Mucosa of rectum (tissue), 2 donors: ENCODE data around the gene VWDE.
"Not testable (repeated sequence)": the region's sequence is repeated elsewhere in the genome, so short reads cannot be mapped to it uniquely, and the experiment has no call there.

Experiments
- H3K27ac ChIP-seq, 2 donors: one replicate each; pipeline ENCODE4 v1.7.0; 2013; ENCODE audit warnings: inconsistent platforms in 2 of 2, low read depth in 2 of 2, low read length in 2 of 2
- H3K27me3 ChIP-seq, 2 donors: one replicate each; pipeline ENCODE4 v1.7.0; 2013; ENCODE audit warnings: low read length in 2 of 2; ENCODE audit not compliant: control insufficient read depth in 2 of 2, insufficient read depth in 2 of 2
- H3K36me3 ChIP-seq, 2 donors: one replicate each; pipeline ENCODE4 v1.7.0; 2013; ENCODE audit warnings: low read length in 2 of 2; ENCODE audit not compliant: control insufficient read depth in 2 of 2, insufficient read depth in 2 of 2
- H3K4me1 ChIP-seq, 2 donors: one replicate each; pipeline ENCODE4 v1.7.0; 2013; ENCODE audit warnings: low read length in 2 of 2, mild to moderate bottlenecking in 1 of 2; ENCODE audit not compliant: control insufficient read depth in 2 of 2, insufficient read depth in 2 of 2
- H3K4me3 ChIP-seq, 2 donors: one replicate each; pipeline ENCODE4 v1.7.0; 2013; ENCODE audit warnings: low read length in 2 of 2
- H3K9ac ChIP-seq, 2 donors: one replicate each; pipeline ENCODE4 v1.7.0; 2013; ENCODE audit warnings: low read length in 2 of 2, low read depth in 1 of 2, mild to moderate bottlenecking in 1 of 2
- H3K9me3 ChIP-seq, 2 donors: one replicate each; pipeline ENCODE4 v1.7.0; 2013; ENCODE audit warnings: low read length in 2 of 2; ENCODE audit not compliant: control insufficient read depth in 2 of 2
- donor health status: healthy.
- donor health status: Normal muscosa, but diverticular disease.

VWDE gene

DNA sequence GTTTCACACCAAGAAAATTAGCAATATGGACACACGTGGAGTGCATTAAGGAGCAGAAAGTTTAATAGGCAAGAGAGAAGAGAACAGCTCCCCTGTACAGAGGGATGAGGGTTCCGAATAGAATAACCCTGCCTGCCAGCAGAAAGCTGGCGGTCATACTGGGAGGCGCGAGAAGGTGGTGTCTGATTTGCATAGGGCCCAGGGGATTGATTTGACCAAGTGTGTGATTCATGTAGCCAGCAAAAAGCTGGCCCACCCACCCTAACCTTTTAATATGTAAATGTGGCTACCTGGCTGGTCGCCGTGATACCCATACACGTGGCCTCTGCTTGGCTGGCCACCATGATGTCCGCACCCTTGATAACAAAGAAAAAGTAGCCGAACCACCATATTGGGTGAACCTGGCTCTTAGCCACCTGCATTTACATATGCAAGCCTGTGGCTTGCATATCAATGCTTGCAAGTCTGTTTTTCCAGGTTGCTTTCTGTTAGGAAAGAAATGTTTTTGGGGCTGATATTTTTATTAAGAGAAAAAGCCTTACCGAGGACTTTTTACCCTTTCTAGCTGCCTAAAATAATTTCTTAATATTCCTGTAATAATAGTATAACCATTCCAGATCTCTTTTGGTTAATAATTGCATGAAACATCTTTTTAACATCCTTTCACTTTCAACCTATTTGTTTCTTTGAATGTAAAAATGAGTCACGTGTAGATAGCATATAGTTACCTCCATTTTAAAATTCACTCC, 20.5 kb upstream of the VWDE start:
- H3K4me3 ChIP-seq: no peak overlapping the region
- no peaks in the 10 kb centered on the region for H3K4me1 ChIP-seq
- no peaks in the 10 kb centered on the region for H3K36me3 ChIP-seq
- no peak overlapping the region for H3K27ac ChIP-seq
- H3K27me3 ChIP-seq: no peaks in the 10 kb centered on the region
- no peak overlapping the region for H3K9ac ChIP-seq
- H3K9me3 ChIP-seq: no peaks in the 10 kb centered on the region

DNA sequence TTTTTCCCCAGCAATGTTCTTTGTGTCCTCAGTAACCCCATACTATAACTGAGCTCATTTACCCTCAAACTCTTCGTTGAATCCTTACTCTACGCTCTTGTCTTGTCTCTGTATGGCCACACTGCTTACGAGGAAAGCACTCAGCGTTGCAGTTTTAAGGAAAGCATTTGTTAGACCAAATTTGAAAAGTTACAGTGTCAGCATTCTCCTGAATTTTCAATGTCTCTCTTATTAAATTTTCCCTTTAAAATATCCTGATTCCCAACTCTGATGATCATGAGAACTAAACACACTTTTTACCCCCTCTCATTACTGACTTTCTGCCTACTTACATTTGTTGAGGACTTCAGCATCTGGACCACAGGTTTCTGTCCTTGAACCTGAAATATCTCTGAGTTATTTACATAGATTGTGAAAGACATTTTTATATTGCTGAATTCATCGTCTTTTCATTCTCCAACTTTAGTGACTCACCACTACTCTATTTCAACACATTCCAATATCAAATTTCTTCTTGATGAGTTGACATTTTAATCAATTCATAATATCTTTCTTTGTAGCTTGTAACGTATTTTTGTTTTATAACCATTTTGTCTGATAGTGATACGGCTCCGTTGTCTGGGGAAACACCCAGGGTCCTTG, 19.8 kb upstream of the VWDE start:
- no peaks in the 10 kb centered on the region for H3K4me1 ChIP-seq
- no peak overlapping the region for H3K9ac ChIP-seq
- no peak overlapping the region for H3K27ac ChIP-seq
- no peak overlapping the region for H3K4me3 ChIP-seq
- no peaks in the 10 kb centered on the region for H3K36me3 ChIP-seq
- H3K9me3 ChIP-seq: no peaks in the 10 kb centered on the region
- no peaks in the 10 kb centered on the region for H3K27me3 ChIP-seq

- no peaks in the 10 kb centered on the region for H3K4me1 ChIP-seq
- H3K27me3 ChIP-seq: no peaks in the 10 kb centered on the region
- no peak overlapping the region for H3K27ac ChIP-seq
- no peaks in the 10 kb centered on the region for H3K36me3 ChIP-seq
- no peaks in the 10 kb centered on the region for H3K9me3 ChIP-seq
- no peak overlapping the region for H3K9ac ChIP-seq
- H3K4me3 ChIP-seq: no peak overlapping the region
Observed at GRCh38 chr7:12422554-12423320, 19.1 kb upstream of the VWDE start.

DNA sequence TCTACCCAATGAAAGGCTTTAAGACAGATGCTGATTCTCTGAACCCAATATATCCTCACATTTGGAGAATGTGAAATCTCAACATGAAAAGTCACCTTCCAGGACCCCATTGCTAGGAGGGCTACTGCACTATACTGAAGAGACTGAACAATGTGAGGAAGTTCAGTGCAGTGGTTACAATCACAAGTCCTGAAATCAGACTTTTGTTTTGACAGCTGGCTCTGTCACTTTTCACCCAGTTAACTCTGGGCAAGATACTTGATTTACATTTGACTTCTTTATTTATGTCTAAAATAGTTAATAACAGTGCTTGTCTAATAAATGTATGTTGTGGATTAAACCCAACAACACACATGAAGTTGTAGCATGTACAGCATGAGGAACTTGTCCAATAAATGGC, 14.8 kb upstream of the VWDE start:
- H3K27ac ChIP-seq: no peak overlapping the region
- no peaks in the 10 kb centered on the region for H3K36me3 ChIP-seq
- no peaks in the 10 kb centered on the region for H3K27me3 ChIP-seq
- no peaks in the 10 kb centered on the region for H3K9me3 ChIP-seq
- H3K4me1 ChIP-seq: no peaks in the 10 kb centered on the region
- no peak overlapping the region for H3K4me3 ChIP-seq
- no peak overlapping the region for H3K9ac ChIP-seq

DNA sequence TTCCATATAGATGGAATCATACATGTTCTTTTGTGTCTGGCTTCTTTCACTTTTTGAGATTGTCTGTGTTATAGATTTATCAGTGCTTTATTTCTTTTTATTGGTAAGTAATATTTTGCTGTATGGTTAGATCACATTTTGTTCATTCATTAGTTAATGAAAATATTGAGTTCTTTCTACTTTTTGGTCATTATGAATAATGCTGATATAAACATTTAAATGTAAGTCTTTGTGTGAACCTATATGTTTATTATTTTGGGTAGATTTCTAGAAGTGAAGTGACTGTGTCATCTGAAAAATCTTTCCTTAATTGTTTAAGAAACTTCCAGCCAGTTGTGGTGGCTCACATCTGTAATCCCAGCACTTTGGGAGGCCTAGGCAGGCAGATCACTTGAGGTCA, 11.4 kb upstream of the VWDE start:
- Histone ChIP-seq H3K4me3 (no peak overlapping the region), H3K4me1 (no peaks in the 10 kb centered on the region), H3K36me3 (no peaks in the 10 kb centered on the region), H3K27me3 (no peaks in the 10 kb centered on the region), H3K9ac (no peak overlapping the region), H3K9me3 (no peaks in the 10 kb centered on the region), H3K27ac (no peak overlapping the region)

GRCh38 chr7:12412407-12412806, 8.7 kb upstream of the VWDE start:
- Histone ChIP-seq H3K9ac (no peak overlapping the region), H3K9me3 (no peaks in the 10 kb centered on the region), H3K4me3 (no peak overlapping the region), H3K27me3 (no peaks in the 10 kb centered on the region), H3K27ac (no peak overlapping the region), H3K4me1 (no peaks in the 10 kb centered on the region), H3K36me3 (no peaks in the 10 kb centered on the region)

- H3K4me1 ChIP-seq: no peaks in the 10 kb centered on the region
- H3K4me3 ChIP-seq: no peak overlapping the region
- H3K27me3 ChIP-seq: no peaks in the 10 kb centered on the region
Observed at GRCh38 chr7:12410523-12410922, 6.9 kb upstream of the VWDE start.

GRCh38 chr7:12409097-12409711, 5.5 kb upstream of the VWDE start:
- no peak overlapping the region for H3K4me3 ChIP-seq
- no peaks in the 10 kb centered on the region for H3K36me3 ChIP-seq
- no peaks in the 10 kb centered on the region for H3K27me3 ChIP-seq
- H3K27ac ChIP-seq: no peak overlapping the region
- H3K9ac ChIP-seq: no peak overlapping the region
- no peaks in the 10 kb centered on the region for H3K4me1 ChIP-seq
- no peaks in the 10 kb centered on the region for H3K9me3 ChIP-seq

More at GRCh38 chr7:12410523-12410922, 6.9 kb upstream of the VWDE start:
- no peak overlapping the region for H3K9ac ChIP-seq
- H3K27ac ChIP-seq: no peak overlapping the region
- no peaks in the 10 kb centered on the region for H3K9me3 ChIP-seq
- no peaks in the 10 kb centered on the region for H3K36me3 ChIP-seq

DNA sequence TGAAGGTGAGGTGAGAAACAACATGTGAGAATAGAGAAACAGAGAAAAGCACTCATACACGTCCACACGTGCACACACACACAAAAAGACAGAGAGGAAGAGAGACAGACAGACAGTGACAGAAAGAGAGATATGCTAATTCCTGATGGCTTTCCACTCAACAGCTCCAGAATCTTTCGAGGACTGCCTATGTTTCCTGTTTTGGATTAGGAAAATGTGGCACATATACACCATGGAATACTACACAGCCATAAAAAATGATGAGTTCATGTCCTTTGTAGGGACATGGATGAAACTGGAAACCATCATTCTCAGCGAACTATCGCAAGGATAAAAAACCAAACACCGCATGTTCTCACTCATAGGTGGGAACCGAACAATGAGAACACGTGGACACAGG, 4.0 kb upstream of the VWDE start:
- H3K9ac ChIP-seq: not testable (repeated sequence)

GRCh38 chr7:12402365-12402725, 1.3 kb downstream of the VWDE start:
- no peaks in the 10 kb centered on the region for H3K9me3 ChIP-seq
- H3K9ac ChIP-seq: no peak overlapping the region
- no peak overlapping the region for H3K27ac ChIP-seq
- H3K4me1 ChIP-seq: peaks cover 0 to 5% of the 10 kb centered on the region in 2 donors
- no peaks in the 10 kb centered on the region for H3K27me3 ChIP-seq
- H3K36me3 ChIP-seq: no peaks in the 10 kb centered on the region
- H3K4me3 ChIP-seq: no peak overlapping the region

More for the DNA sequence above, 4.0 kb upstream of the VWDE start:
- H3K4me1 ChIP-seq, H3K27ac ChIP-seq, H3K27me3 ChIP-seq, H3K36me3 ChIP-seq, H3K4me3 ChIP-seq, H3K9me3 ChIP-seq: not testable (repeated sequence)
